ENCODE data around the gene GPX2.

Gene GPX2

GRCh38 chr14:64948612-64949210, 6.2 kb upstream of the GPX2 start:
- Histone ChIP-seq H3K23ac (ENCODE audit: low read length in 2 of 2) (no peak overlapping the region), H3K27me3 (ENCODE audit: control insufficient read depth in 1 of 2, insufficient read depth in 1 of 2, low read length in 2 of 2) (no peaks in the 10 kb centered on the region), H3K79me1 (replicated peaks; ENCODE audit: low read length, poor library complexity, severe bottlenecking) (peaks cover 37% of the 10 kb centered on the region), H3K4ac (ENCODE audit: low read depth in 1 of 2, low read length in 2 of 2) (no peak overlapping the region), H2BK120ac (ENCODE audit: low read depth, low read length) (no peak overlapping the region), H3K4me1 (ENCODE audit: control insufficient read depth, insufficient read depth, low read depth, low read length) (peaks cover 1% of the 10 kb centered on the region), H3K14ac (ENCODE audit: low read length in 2 of 2) (no peak overlapping the region), H3K36me3 (ENCODE audit: control insufficient read depth in 1 of 2, insufficient read depth in 2 of 2, low read depth in 1 of 2, low read length in 2 of 2) (peaks cover 35 to 74% of the 10 kb centered on the region in 2 experiments), H2BK12ac (ENCODE audit: low read length in 2 of 2) (no peak overlapping the region), H2BK15ac (ENCODE audit: low read depth, poor library complexity, severe bottlenecking) (no peak overlapping the region), H4K91ac (ENCODE audit: low read length) (no peak overlapping the region), H2AFZ (ENCODE audit: low read depth, low read length) (no peak overlapping the region), H2BK5ac (ENCODE audit: low read depth, low read length, poor library complexity, severe bottlenecking) (no peak overlapping the region), H3K9ac (ENCODE audit: low read length) (no peak overlapping the region), H3K4me3 (ENCODE audit: insufficient read depth in 1 of 2, low read depth in 1 of 2, low read length in 2 of 2) (no peak overlapping the region), H3K4me2 (ENCODE audit: low read length, poor library complexity, severe bottlenecking) (no peak overlapping the region), H3K27ac (ENCODE audit: low read length, poor library complexity, severe bottlenecking) (no peak overlapping the region), H3K9me3 (ENCODE audit: control insufficient read depth, low read length) (no peaks in the 10 kb centered on the region), H2AK5ac (ENCODE audit: low read length, severe bottlenecking) (no peak overlapping the region), H4K8ac (ENCODE audit: low read length) (no peak overlapping the region), H3K18ac (ENCODE audit: low read depth in 1 of 2, low read length in 2 of 2) (no peak overlapping the region)
- no peak for DNase-seq
- 94% methylated on average over 8 of the region's 8 CpGs for WGBS

- no peak overlapping the region for H3K18ac ChIP-seq (ENCODE audit: low read depth in 1 of 2, low read length in 2 of 2)
- no peak overlapping the region for H3K4me2 ChIP-seq (ENCODE audit: low read length, poor library complexity, severe bottlenecking)
- H2BK120ac ChIP-seq (ENCODE audit: low read depth, low read length), result no peak overlapping the region
- H3K36me3 ChIP-seq (ENCODE audit: control insufficient read depth in 1 of 2, insufficient read depth in 2 of 2, low read depth in 1 of 2, low read length in 2 of 2), result peaks cover 42 to 66% of the 10 kb centered on the region in 2 experiments
- no peaks in the 10 kb centered on the region for H3K4me1 ChIP-seq (ENCODE audit: control insufficient read depth, insufficient read depth, low read depth, low read length)
- H2AFZ ChIP-seq (ENCODE audit: low read depth, low read length), result no peak overlapping the region
- no peak overlapping the region for H3K4ac ChIP-seq (ENCODE audit: low read depth in 1 of 2, low read length in 2 of 2)
- WGBS, result 93% methylated on average over 28 of the region's 28 CpGs
- no peak overlapping the region for H3K4me3 ChIP-seq (ENCODE audit: insufficient read depth in 1 of 2, low read depth in 1 of 2, low read length in 2 of 2)
- no peak overlapping the region for H2AK5ac ChIP-seq (ENCODE audit: low read length, severe bottlenecking)
- H4K8ac ChIP-seq (ENCODE audit: low read length), result no peak overlapping the region
- H3K79me1 ChIP-seq (replicated peaks; ENCODE audit: low read length, poor library complexity, severe bottlenecking), result peaks cover 31% of the 10 kb centered on the region
- H2BK15ac ChIP-seq (ENCODE audit: low read depth, poor library complexity, severe bottlenecking), result no peak overlapping the region
- H3K9me3 ChIP-seq (ENCODE audit: control insufficient read depth, low read length), result no peaks in the 10 kb centered on the region
- H3K9ac ChIP-seq (ENCODE audit: low read length), result no peak overlapping the region
- no peak overlapping the region for H3K14ac ChIP-seq (ENCODE audit: low read length in 2 of 2)
- H2BK5ac ChIP-seq (ENCODE audit: low read depth, low read length, poor library complexity, severe bottlenecking), result no peak overlapping the region
- no peak overlapping the region for H4K91ac ChIP-seq (ENCODE audit: low read length)
- H2BK12ac ChIP-seq (ENCODE audit: low read length in 2 of 2), result no peak overlapping the region
- H3K27ac ChIP-seq (ENCODE audit: low read length, poor library complexity, severe bottlenecking), result no peak overlapping the region
- no peaks in the 10 kb centered on the region for H3K27me3 ChIP-seq (ENCODE audit: control insufficient read depth in 1 of 2, insufficient read depth in 1 of 2, low read length in 2 of 2)
- DNase-seq, result no peak
- H3K23ac ChIP-seq (ENCODE audit: low read length in 2 of 2), result no peak overlapping the region
These were observed 5.4 kb upstream of the GPX2 start for GRCh38 chr14:64947710-64948611.

GRCh38 chr14:64946310-64947045, 3.9 kb upstream of the GPX2 start:
- DNase-seq, result no peak
- no peak overlapping the region for H2AFZ ChIP-seq (ENCODE audit: low read depth, low read length)
- H4K91ac ChIP-seq (ENCODE audit: low read length), result no peak overlapping the region
- no peak overlapping the region for H3K4me3 ChIP-seq (ENCODE audit: insufficient read depth in 1 of 2, low read depth in 1 of 2, low read length in 2 of 2)
- no peak overlapping the region for H3K27ac ChIP-seq (ENCODE audit: low read length, poor library complexity, severe bottlenecking)
- H3K18ac ChIP-seq (ENCODE audit: low read depth in 1 of 2, low read length in 2 of 2), result no peak overlapping the region
- WGBS, result 93% methylated on average over 6 of the region's 6 CpGs
- no peak overlapping the region for H2AK5ac ChIP-seq (ENCODE audit: low read length, severe bottlenecking)
- H2BK120ac ChIP-seq (ENCODE audit: low read depth, low read length), result no peak overlapping the region
- H4K8ac ChIP-seq (ENCODE audit: low read length), result no peak overlapping the region
- no peaks in the 10 kb centered on the region for H3K27me3 ChIP-seq (ENCODE audit: control insufficient read depth in 1 of 2, insufficient read depth in 1 of 2, low read length in 2 of 2)
- no peak overlapping the region for H3K4me2 ChIP-seq (ENCODE audit: low read length, poor library complexity, severe bottlenecking)
- no peak overlapping the region for H2BK15ac ChIP-seq (ENCODE audit: low read depth, poor library complexity, severe bottlenecking)
- no peaks in the 10 kb centered on the region for H3K4me1 ChIP-seq (ENCODE audit: control insufficient read depth, insufficient read depth, low read depth, low read length)
- H3K23ac ChIP-seq (ENCODE audit: low read length in 2 of 2), result no peak overlapping the region
- H3K36me3 ChIP-seq (ENCODE audit: control insufficient read depth in 1 of 2, insufficient read depth in 2 of 2, low read depth in 1 of 2, low read length in 2 of 2), result peaks cover 53 to 60% of the 10 kb centered on the region in 2 experiments
- H2BK5ac ChIP-seq (ENCODE audit: low read depth, low read length, poor library complexity, severe bottlenecking), result no peak overlapping the region
- no peaks in the 10 kb centered on the region for H3K9me3 ChIP-seq (ENCODE audit: control insufficient read depth, low read length)
- H3K4ac ChIP-seq (ENCODE audit: low read depth in 1 of 2, low read length in 2 of 2), result no peak overlapping the region
- H2BK12ac ChIP-seq (ENCODE audit: low read length in 2 of 2), result no peak overlapping the region
- no peak overlapping the region for H3K9ac ChIP-seq (ENCODE audit: low read length)
- peaks cover 25% of the 10 kb centered on the region for H3K79me1 ChIP-seq (replicated peaks; ENCODE audit: low read length, poor library complexity, severe bottlenecking)
- H3K14ac ChIP-seq (ENCODE audit: low read length in 2 of 2), result no peak overlapping the region

All from mesenchymal stem cell (in vitro differentiated cells and primary cell).